NCI-H146 treated with DMSO at 0.1 percent for 48 hours (cell line): ENCODE data around the gene ZNF503.

Source experiments
- DNase-seq: peaks from one replicate; lab custom pipeline; 2025; ENCODE audit not compliant: unreplicated experiment; lab: John Stamatoyannopoulos, UW

ZNF503 gene

GRCh38 chr10:75407713-75408508, 6.3 kb upstream of the ZNF503 start:
- no peak for DNase-seq

- no peak for DNase-seq
These were observed 5.7 kb upstream of the ZNF503 start for GRCh38 chr10:75407224-75407712.

GRCh38 chr10:75406462-75407223, 5.1 kb upstream of the ZNF503 start:
- no peak for DNase-seq

GRCh38 chr10:75405598-75406461, 4.3 kb upstream of the ZNF503 start:
- DNase-seq: no peak

- peak; percentile 62 for DNase-seq
These were observed 3.4 kb upstream of the ZNF503 start for GRCh38 chr10:75404815-75405597.

- DNase-seq: peak; percentile 52
These were observed 2.6 kb upstream of the ZNF503 start for GRCh38 chr10:75403939-75404814.

GRCh38 chr10:75403144-75403938, 1.8 kb upstream of the ZNF503 start:
- peak; percentile 52 for DNase-seq

- DNase-seq: no peak
These were observed 1.1 kb upstream of the ZNF503 start for GRCh38 chr10:75402486-75403143.

- DNase-seq: peak; percentile 34
These were observed 594 bp downstream of the ZNF503 start for GRCh38 chr10:75400771-75401568.

- DNase-seq: no peak
These were observed 1.3 kb downstream of the ZNF503 start for GRCh38 chr10:75400163-75400770.

GRCh38 chr10:75399461-75400162, 2.0 kb downstream of the ZNF503 start:
- peak; percentile 33 for DNase-seq

- no peak for DNase-seq
These were observed 2.7 kb downstream of the ZNF503 start for GRCh38 chr10:75398692-75399460.

GRCh38 chr10:75398200-75398691, 3.3 kb downstream of the ZNF503 start:
- no peak for DNase-seq

- no peak for DNase-seq
These were observed 3.9 kb downstream of the ZNF503 start for GRCh38 chr10:75397496-75398199.
